AG04450 (cell line): ENCODE results near the gene SLC25A45. TPM values are rescaled to one million over a fixed set of nuclear protein-coding genes. Genes with fewer than 3 reads are reported as not detected.

Source experiments
- CTCF ChIA-PET: fragments of 300-600, 350-600 bp; formaldehyde crosslinking; extraction: SDS; loops from one replicate; lab custom pipeline; 2022; ENCODE audit warnings: antibody characterized with exemption, inconsistent platforms; lab: Charles Lee
- POLR2A ChIA-PET: fragments of 350-600 bp; formaldehyde crosslinking; extraction: SDS; loops from one replicate; lab custom pipeline; 2021; ENCODE audit warnings: antibody characterized with exemption, inconsistent platforms; lab: Yijun Ruan, JAX
- DNase-seq: peaks from one replicate; pipeline ENCODE4 v3.0.0-alpha.2; 2011; ENCODE audit warnings: low read depth, low spot score
- H3K27ac ChIP-seq: one replicate; pipeline ENCODE4 v1.5.1; 2012; ENCODE audit warnings: low read depth, low read length, control low read depth
- H3K27me3 ChIP-seq: one replicate; pipeline ENCODE4 v1.6.0; 2012; ENCODE audit warnings: low read length; ENCODE audit not compliant: control insufficient read depth, insufficient read depth
- H3K4me3 ChIP-seq: 2 replicates; pipeline ENCODE4 v1.5.1; 2011; ENCODE audit warnings: mild to moderate bottlenecking, low read depth, low read length, control low read depth
- H3K9me3 ChIP-seq: 2 replicates; pipeline ENCODE4 v1.5.1; 2012; ENCODE audit warnings: low read length; ENCODE audit not compliant: control insufficient read depth, insufficient read depth
- polyA minus RNA-seq: library from RNA; depleted of rRNA, polyadenylated mRNA; stranded (reverse); fragments of >200 nt; gene quantifications from 2 replicates; pipeline ENCODE4 v1.2.3, GENCODE V29; 2011; rRNA and poly(A)+ RNA removed
- polyA plus RNA-seq: library from polyadenylated mRNA; depleted of rRNA; stranded (reverse); fragments of >200 nt; gene quantifications from 2 replicates; pipeline ENCODE4 v1.2.3, GENCODE V29; 2011; rRNA removed
- TF ChIP-seq, protein P1 (sequence below): IDR thresholded peaks from 2 replicates; pipeline ENCODE4 v1.5.1; 2011; ENCODE audit warnings: low read depth, low read length, control low read depth, inconsistent platforms

The SLC25A45 gene, protein sequence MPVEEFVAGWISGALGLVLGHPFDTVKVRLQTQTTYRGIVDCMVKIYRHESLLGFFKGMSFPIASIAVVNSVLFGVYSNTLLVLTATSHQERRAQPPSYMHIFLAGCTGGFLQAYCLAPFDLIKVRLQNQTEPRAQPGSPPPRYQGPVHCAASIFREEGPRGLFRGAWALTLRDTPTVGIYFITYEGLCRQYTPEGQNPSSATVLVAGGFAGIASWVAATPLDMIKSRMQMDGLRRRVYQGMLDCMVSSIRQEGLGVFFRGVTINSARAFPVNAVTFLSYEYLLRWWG
- polyA plus RNA-seq, result 0.76 and 1.4 TPM in 2 replicates
- 1.4 and 2.5 TPM in 2 replicates for polyA minus RNA-seq

DNA sequence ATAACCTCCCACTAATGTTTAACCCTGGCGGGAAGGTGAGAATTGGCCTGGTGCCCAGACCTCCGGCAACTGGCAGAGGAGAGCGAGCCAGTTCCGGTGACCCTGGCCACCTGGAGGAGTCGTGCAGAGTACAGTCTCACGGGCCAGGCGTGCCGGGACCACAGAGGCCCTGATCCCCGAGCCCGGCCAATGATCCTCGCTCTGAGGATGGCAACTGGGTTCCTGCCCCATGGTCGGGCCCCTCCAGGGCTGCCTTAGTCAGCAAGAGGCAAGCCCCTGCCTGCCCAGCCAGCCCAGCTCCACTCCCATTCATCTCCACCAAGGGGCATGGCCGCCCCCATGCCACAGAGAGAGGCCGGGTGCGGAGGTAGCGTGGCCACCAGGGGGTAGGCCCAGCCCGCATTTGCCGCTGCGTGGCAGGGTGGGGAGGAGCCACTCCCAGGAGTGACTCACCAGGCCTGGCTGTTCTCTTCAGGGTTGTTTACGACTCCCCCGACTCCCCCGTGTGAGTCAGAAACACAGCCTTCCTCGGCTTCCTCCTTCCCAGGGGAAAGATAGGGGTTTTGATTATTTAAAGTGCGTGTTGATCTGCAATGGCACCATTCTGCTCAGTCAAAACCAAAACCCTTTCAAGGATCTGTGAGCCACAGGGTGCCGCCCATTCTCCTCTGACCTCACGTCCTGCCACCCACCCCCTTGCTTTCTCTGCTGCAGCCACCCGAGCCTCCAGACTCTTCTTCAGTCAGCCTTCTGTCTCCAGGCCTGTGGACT, at the start of gene SLC25A45:
Gene SLC25A45, minus strand, starts transcription at position 614 of the 771 bp plus-strand sequence. CDS start 695 bp downstream, outside the sequence.
- peak within 1 kb of the TSS; percentile 54 for H3K4me3 ChIP-seq
- DNase-seq, result peak; percentile 97
- peak within 1 kb of the TSS; percentile 99 for H3K27ac ChIP-seq
- no peaks in the 10 kb centered on the region for H3K27me3 ChIP-seq
- ChIA-PET POLR2A (interaction anchor here (1.0 to 5.2 kb wide), 4 partner anchors 35 to 117 kb away, joined by 3 to 50 read pairs (median 10); partner anchors contain the start of gene NEAT1), CTCF (interaction anchor here (1.2 to 1.9 kb wide), 3 partner anchors 34 to 127 kb away, joined by 3 to 7 read pairs (median 4); no protein-coding TSS in a partner anchor)
- TF ChIP-seq, protein P1, sequence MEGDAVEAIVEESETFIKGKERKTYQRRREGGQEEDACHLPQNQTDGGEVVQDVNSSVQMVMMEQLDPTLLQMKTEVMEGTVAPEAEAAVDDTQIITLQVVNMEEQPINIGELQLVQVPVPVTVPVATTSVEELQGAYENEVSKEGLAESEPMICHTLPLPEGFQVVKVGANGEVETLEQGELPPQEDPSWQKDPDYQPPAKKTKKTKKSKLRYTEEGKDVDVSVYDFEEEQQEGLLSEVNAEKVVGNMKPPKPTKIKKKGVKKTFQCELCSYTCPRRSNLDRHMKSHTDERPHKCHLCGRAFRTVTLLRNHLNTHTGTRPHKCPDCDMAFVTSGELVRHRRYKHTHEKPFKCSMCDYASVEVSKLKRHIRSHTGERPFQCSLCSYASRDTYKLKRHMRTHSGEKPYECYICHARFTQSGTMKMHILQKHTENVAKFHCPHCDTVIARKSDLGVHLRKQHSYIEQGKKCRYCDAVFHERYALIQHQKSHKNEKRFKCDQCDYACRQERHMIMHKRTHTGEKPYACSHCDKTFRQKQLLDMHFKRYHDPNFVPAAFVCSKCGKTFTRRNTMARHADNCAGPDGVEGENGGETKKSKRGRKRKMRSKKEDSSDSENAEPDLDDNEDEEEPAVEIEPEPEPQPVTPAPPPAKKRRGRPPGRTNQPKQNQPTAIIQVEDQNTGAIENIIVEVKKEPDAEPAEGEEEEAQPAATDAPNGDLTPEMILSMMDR, result peak; percentile 77
- no peaks in the 10 kb centered on the region; the same call in 1 of the 2 replicates for H3K9me3 ChIP-seq

DNA sequence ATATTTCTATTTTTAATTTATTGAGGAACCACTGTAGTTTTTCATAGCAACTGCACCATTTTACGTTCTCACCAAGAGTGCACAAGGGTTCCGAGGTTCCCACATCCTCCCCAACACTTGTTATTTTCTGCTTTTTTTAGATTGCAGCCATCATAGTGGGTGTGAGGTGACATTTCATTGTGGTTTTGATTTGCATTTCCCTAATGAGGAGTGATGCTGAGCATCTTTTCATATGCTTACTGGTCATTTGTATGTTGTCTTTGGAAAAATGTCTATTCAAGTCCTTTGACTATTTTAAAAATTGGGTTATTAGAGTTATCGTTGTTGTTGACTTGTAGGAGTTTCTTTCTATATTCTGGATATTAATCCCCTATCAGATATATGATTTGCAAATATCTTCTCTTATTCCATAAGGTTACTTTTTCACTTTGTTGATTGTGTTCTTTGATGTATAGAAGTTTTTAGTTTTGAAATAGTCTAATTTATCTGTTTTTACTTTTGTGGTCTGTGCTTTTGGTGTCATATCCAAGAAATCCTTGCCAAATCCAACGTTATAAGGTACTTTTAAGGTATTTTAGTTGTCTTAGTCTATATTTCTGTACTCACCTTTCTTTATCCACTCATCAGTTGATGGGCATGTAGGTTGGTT, 49.1 kb upstream of the SLC25A45 start:
- TF ChIP-seq, protein P1, result no peak
- H3K9me3 ChIP-seq, result no peaks in the 10 kb centered on the region
- no peak overlapping the region for H3K27ac ChIP-seq
- peak overlapping the region; percentile 42 for H3K4me3 ChIP-seq
- ChIA-PET CTCF (interaction anchor here (1.0 to 1.1 kb wide), 2 partner anchors 15 to 80 kb away, joined by 4 to 6 read pairs; no protein-coding TSS in a partner anchor), POLR2A (interaction anchor here (1.1 to 1.4 kb wide), 5 partner anchors 7 to 71 kb away, joined by 3 to 10 read pairs (median 4); partner anchors contain the start of genes MALAT1 and NEAT1)
- DNase-seq, result no peak
- no peaks in the 10 kb centered on the region for H3K27me3 ChIP-seq

DNA sequence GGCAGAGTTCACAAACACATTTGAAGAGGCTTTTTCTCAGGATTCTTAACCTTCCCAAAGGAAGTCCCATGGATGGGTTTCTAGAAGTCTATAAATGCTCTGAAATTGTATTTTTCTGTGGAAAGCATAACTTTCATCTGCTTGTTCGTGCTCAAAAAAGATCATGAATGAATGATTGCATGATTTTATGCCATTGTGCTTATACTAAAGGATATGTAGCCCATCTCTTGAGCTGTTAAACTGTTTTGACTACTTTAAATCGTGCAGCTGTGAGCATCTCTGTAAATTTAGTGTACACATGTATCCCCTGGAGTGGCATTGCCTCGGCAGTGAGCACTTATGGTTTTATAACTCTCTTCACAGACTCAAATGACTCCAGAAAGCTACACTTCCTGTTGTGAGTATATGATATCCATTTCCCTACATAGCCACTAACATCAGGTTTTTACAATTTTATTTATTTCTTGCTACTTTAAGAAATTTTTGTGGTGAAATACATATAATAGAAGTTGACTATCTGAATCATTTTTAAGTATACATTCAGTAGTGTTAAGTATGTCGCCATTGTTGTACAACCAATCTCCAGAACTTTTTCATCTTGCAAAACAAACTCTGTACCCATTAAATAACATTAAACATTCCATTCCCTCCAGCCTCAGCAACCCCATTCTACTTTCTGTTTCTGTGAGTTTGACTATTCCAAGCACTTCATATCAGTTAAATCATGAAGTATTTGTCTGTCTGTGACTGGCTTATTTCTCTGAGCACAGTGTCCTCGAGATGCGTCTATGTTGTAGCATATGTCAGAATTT, 48.2 kb upstream of the SLC25A45 start:
- ChIA-PET CTCF (no interaction called here), POLR2A (interaction anchor here (1.6 to 17.0 kb wide), 4 partner anchors 10 to 71 kb away, joined by 4 to 999 read pairs (median 26); partner anchors contain the start of genes MALAT1 and NEAT1)
- DNase-seq, result no peak
- Histone ChIP-seq H3K4me3 (peak overlapping the region; percentile 97), H3K9me3 (no peaks in the 10 kb centered on the region), H3K27ac (peak overlapping the region; percentile 66), H3K27me3 (no peaks in the 10 kb centered on the region)
- TF ChIP-seq, protein P1, result no peak

DNA sequence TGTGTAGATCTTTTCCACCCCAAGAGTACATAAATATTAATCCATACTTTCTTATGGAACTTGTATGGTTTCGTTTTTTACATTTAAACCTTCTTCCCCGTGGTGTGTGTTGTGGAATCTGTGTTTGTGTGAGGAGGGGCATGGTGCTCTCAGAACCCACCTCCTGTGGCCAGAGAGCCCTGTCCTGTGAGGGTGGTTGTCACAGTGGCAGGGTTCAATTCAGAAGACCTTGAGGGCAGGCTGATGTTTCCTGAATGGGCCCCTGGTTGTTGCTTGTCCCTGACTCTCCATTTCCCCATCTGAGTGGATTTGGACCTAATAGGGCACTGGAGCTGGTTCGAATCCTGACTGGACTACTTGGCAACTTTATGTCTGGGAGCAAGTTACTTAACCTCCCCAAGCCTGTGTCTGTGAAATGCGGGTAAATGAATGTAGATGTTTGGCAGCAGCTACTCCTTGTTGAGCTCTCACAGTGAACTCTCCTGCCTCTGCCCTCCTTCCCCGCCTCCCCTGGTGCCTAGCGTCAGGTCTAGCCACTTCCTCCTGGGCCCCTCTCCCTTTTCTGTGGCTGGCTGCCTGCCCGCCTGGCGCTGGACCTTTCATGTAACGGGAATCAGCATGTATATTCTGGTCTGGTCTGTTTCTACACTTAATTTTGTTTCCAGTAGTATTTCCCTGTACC, 47.4 kb upstream of the SLC25A45 start:
- CTCF ChIA-PET, result no interaction called here
- TF ChIP-seq, protein P1, result no peak

More for the DNA sequence above, 47.4 kb upstream of the SLC25A45 start:
- POLR2A ChIA-PET, result interaction anchor here (0.6 to 17.0 kb wide), 5 partner anchors 9 to 72 kb away, joined by 3 to 999 read pairs (median 6); partner anchors contain the start of genes MALAT1 and NEAT1
- DNase-seq, result no peak
- Histone ChIP-seq H3K4me3 (peak overlapping the region; percentile 97), H3K9me3 (no peaks in the 10 kb centered on the region), H3K27ac (peak overlapping the region; percentile 66), H3K27me3 (no peaks in the 10 kb centered on the region)
